Transverse colon (tissue), 4 donors: Measurements from ENCODE around the gene CELA2A. TPM values are rescaled to one million over a fixed set of nuclear protein-coding genes. Genes with fewer than 3 reads are reported as not detected.
"Not testable (repeated sequence)": the region's sequence is repeated elsewhere in the genome, so short reads cannot be mapped to it uniquely, and the experiment has no call there.

Experiments used
- DNase-seq: peaks from one replicate; pipeline ENCODE4 v3.0.0-alpha.2; 2019
- H3K27ac ChIP-seq, 4 donors: fragments of 200-600 bp; sonication (generic); 2 replicates each; pipeline ENCODE4 v1.5.1; 2016 to 2018; ENCODE audit warnings: inconsistent platforms in 4 of 4
- H3K27me3 ChIP-seq: fragments of 200-600 bp; sonication (generic); 2 replicates; pipeline ENCODE4 v1.5.1; 2017; ENCODE audit warnings: inconsistent platforms
- H3K36me3 ChIP-seq, 4 donors: fragments of 200-600 bp; sonication (generic); 2 replicates each; pipeline ENCODE4 v1.5.1; 2017 to 2019; ENCODE audit warnings: inconsistent platforms in 4 of 4
- H3K4me1 ChIP-seq, 4 donors: fragments of 200-600 bp; sonication (generic); 2 replicates each; pipeline ENCODE4 v1.5.1; 2017 to 2020; ENCODE audit warnings: inconsistent platforms in 4 of 4
- H3K4me3 ChIP-seq, 4 donors: fragments of 200-600 bp; sonication (generic); 1 replicate in 1 of 4; 2 replicates in 3 of 4; pipeline versions ENCODE4 v1.5.1 to v1.6.1; 2017 to 2019; ENCODE audit warnings: inconsistent platforms in 4 of 4
- H3K9me3 ChIP-seq, 2 donors: fragments of 200-600 bp; sonication (generic); 2 replicates each; pipeline ENCODE4 v1.5.1; 2017 to 2019; ENCODE audit warnings: inconsistent platforms in 2 of 2
- EP300 ChIP-seq: sonication (generic); formaldehyde crosslinking; IDR thresholded peaks from one replicate; pipeline ENCODE4 v1.6.1; 2017; ENCODE audit warnings: antibody characterized with exemption, low read depth
- POLR2A ChIP-seq: fragments of 450-650 bp; IDR thresholded peaks from one replicate; pipeline ENCODE4 v1.6.1; 2016; ENCODE audit warnings: antibody characterized with exemption, mild to moderate bottlenecking, moderate library complexity
- POLR2AphosphoS5 ChIP-seq, 3 donors: sonication (generic); formaldehyde crosslinking; IDR thresholded peaks; one replicate each; pipeline ENCODE4 v1.6.1; 2016; ENCODE audit warnings: antibody characterized with exemption in 3 of 3
- WGBS, 2 donors: methylation state at CpG; one replicate each; pipeline ENCODE4 v1.1.5; 2018; ENCODE audit warnings: low coverage in 1 of 2; 5-methylcytosine and 5-hydroxymethylcytosine counted together
- in situ Hi-C, 4 donors: fragments of 200-750 bp; cut with MboI; loops; one replicate each; pipeline versions ENCODE4 v1.15.0 to v1.15.1; 2017; ENCODE audit warnings: low sequenced_read_pairs in 3 of 4, low pct_ligation_motif_present in 1 of 4, low pct_unique_long_range_greater_than_20kb in 1 of 4
- intact Hi-C: fragments of 100-400 bp; cut with DNase I; formaldehyde crosslinking; loops from one replicate; pipeline ENCODE4 v1.15.1; 2023; ENCODE audit warnings: low total_unique reads
- total RNA-seq, 4 donors: library from RNA; depleted of rRNA; stranded (reverse); fragments of >200 nt; gene quantifications; one replicate each; pipeline ENCODE4 v1.1.0, GENCODE V29; 2016
- TF ChIP-seq, protein P1 (sequence below), 5 experiments: fragments of 200-600 bp in 3 of 5; fragments of 450-650 bp in 2 of 5; sonication (generic) in 3 of 5; IDR thresholded peaks; 1 replicate in 2 of 5; 2 replicates in 3 of 5; pipeline ENCODE4 v1.5.1; 2016 to 2017; ENCODE audit warnings: antibody characterized with exemption in 5 of 5, inconsistent platforms in 3 of 5, mild to moderate bottlenecking in 2 of 5, moderate library complexity in 1 of 5

CELA2A gene
- total RNA-seq, 4 donors from 2014 or later: not detected

DNA sequence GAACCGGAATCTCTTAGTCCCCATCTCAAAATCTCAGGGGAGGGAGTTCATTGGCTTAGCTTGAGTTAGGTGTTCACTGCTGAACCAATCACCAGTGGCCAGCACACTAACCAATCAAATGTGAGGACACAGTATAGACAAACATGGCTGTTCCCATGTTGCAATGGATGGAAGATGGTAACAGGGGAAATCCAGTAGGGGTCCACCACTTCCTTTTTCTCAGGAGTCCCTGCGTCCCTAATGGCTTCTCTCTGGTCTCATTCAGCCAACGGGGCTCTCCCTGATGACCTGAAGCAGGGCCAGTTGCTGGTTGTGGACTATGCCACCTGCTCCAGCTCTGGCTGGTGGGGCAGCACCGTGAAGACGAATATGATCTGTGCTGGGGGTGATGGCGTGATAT lies 29.1 kb downstream of the CELA2A start:
- H3K9me3 ChIP-seq: no peaks in the 10 kb centered on the region
- H3K4me1 ChIP-seq: no peaks in the 10 kb centered on the region
- no peak overlapping the region for H3K27ac ChIP-seq
- in situ Hi-C loops: no loop called here
- TF ChIP-seq POLR2AphosphoS5 (IDR thresholded peaks at IDR 0.05) (no peak), POLR2A (no peak), EP300 (no peak)
- TF ChIP-seq, protein P1, sequence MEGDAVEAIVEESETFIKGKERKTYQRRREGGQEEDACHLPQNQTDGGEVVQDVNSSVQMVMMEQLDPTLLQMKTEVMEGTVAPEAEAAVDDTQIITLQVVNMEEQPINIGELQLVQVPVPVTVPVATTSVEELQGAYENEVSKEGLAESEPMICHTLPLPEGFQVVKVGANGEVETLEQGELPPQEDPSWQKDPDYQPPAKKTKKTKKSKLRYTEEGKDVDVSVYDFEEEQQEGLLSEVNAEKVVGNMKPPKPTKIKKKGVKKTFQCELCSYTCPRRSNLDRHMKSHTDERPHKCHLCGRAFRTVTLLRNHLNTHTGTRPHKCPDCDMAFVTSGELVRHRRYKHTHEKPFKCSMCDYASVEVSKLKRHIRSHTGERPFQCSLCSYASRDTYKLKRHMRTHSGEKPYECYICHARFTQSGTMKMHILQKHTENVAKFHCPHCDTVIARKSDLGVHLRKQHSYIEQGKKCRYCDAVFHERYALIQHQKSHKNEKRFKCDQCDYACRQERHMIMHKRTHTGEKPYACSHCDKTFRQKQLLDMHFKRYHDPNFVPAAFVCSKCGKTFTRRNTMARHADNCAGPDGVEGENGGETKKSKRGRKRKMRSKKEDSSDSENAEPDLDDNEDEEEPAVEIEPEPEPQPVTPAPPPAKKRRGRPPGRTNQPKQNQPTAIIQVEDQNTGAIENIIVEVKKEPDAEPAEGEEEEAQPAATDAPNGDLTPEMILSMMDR (IDR thresholded peaks at IDR 0.05): no peak
- no peak for DNase-seq
- H3K36me3 ChIP-seq: no peaks in the 10 kb centered on the region
- WGBS, 2 donors: 92% methylated on average over 6 of the region's 6 CpGs; no CpG with 5 or more reads in 1 of the 2 donors
- H3K4me3 ChIP-seq: no peak overlapping the region
- H3K27me3 ChIP-seq: no peaks in the 10 kb centered on the region
- intact Hi-C loops: loop anchor here (2.0 kb wide), 1 partner anchor 27 kb away; no protein-coding TSS in a partner anchor

DNA sequence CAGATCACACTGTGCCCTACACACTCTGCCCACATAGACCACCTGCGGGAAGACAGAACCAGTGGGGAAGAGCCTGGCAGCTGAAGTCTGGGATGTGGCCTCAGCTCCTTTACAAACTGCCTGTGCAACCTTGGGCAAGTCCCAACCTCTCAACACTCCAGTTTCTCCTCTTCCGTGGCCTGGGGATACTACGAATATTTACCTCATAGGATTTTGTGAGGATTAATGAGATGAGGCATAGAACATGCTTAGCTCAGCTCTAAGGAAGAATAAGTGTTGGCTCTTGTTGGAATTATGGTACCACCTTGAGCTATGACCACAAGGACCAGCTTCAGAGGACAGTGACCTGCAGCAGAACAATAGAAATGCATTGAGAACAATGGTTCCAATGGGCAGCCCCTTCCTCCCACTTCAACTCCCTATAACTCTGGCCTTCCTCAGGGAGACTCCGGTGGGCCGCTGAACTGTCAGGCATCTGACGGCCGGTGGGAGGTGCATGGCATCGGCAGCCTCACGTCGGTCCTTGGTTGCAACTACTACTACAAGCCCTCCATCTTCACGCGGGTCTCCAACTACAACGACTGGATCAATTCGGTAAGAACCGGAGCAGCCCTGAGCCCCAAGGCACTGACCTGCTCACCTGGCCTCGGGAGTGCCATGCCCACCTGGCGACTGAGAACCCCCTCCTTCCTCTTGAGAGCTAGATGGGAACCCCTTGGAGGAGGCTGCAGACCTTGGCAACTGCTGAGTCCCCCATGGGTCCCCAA lies 30.5 kb downstream of the CELA2A start:
- DNase-seq, H3K4me3 ChIP-seq, H3K9me3 ChIP-seq, in situ Hi-C loops, H3K36me3 ChIP-seq, H3K27me3 ChIP-seq, H3K4me1 ChIP-seq, H3K27ac ChIP-seq: not testable (repeated sequence)
- 98% methylated on average over 17 of the region's 17 CpGs; no CpG with 5 or more reads in 1 of the 2 donors for WGBS, 2 donors
- intact Hi-C loops: loop anchor here (2.0 kb wide), 1 partner anchor 26 kb away; no protein-coding TSS in a partner anchor

DNA sequence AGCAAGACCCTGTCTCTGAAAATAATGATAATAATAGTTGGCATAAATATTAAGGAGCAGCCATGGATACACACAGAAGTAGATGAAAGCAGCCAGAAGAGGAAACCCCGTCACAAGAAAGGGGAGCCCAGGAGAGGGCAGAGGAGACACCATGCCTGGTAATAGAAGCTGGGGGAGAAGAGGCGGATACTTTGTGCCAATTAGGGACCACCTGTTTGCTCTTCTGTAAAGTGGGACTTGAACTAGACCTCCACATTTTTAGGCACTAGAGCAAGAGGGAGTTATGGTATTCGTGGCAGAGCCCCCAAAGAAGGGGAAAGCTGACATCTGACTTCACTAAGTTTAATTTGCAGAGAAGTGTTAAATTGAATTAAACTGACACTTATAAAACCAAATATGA lies 31.8 kb downstream of the CELA2A start:
- H3K9me3 ChIP-seq: no peaks in the 10 kb centered on the region
- intact Hi-C loops (no loop called here), in situ Hi-C loops (no loop called here)
- no peak for DNase-seq
- peaks cover 0 to 10% (median 0%) of the 10 kb centered on the region in 4 donors for H3K36me3 ChIP-seq
- TF ChIP-seq, protein P1 (IDR thresholded peaks at IDR 0.05): no peak
- TF ChIP-seq POLR2A (no peak), EP300 (no peak), POLR2AphosphoS5 (IDR thresholded peaks at IDR 0.05) (no peak)
- H3K4me3 ChIP-seq: no peak overlapping the region
- WGBS, 2 donors: 63 to 92% methylated on average over 1 to 3 of the region's 3 CpGs
- H3K4me1 ChIP-seq: no peaks in the 10 kb centered on the region
- no peaks in the 10 kb centered on the region for H3K27me3 ChIP-seq
- H3K27ac ChIP-seq: no peak overlapping the region

DNA sequence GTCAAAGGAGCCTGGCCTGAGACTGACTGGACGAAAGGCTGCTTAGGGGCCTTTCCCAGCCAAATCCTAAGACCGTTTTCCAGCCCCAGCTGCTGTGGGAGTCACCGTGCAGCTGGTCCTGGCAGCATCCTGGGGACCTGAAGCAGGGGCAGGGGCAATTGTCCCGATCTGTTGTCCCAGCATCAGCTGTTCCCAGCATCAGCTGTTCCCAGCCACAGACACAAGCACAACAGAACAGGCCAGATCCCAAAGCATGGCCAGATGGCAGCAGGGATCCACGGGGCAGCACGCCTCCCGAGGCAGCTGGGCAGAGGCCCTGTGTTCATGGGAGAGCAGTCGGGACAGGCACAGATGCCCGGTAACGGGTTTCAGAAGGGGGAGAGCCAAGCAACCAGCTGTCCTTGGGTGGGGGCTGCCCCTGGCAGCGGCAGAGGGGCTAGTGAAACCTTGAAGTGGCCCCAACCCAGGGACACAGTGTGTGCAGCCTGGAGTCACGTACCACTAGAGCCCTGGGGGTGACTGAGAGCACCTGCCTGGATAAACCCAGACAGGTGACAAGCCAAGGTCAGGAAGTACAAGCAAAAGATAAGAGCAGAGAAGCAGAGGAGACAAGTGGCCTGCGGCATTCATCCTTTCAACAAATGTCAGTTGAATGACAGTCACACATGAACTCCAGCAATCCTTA lies 32.7 kb downstream of the CELA2A start:
- no peak overlapping the region for H3K4me3 ChIP-seq
- no peak overlapping the region for H3K27ac ChIP-seq
- H3K27me3 ChIP-seq: no peaks in the 10 kb centered on the region
- in situ Hi-C loops (no loop called here), intact Hi-C loops (no loop called here)
- H3K36me3 ChIP-seq: peaks cover 0 to 18% (median 2%) of the 10 kb centered on the region in 4 donors
- TF ChIP-seq, protein P1 (IDR thresholded peaks at IDR 0.05): no peak
- TF ChIP-seq EP300 (no peak), POLR2AphosphoS5 (IDR thresholded peaks at IDR 0.05) (no peak), POLR2A (no peak)
- DNase-seq: no peak
- WGBS, 2 donors: 92 to 100% methylated on average over 1 to 13 of the region's 13 CpGs
- H3K4me1 ChIP-seq: no peaks in the 10 kb centered on the region
- H3K9me3 ChIP-seq: no peaks in the 10 kb centered on the region

DNA sequence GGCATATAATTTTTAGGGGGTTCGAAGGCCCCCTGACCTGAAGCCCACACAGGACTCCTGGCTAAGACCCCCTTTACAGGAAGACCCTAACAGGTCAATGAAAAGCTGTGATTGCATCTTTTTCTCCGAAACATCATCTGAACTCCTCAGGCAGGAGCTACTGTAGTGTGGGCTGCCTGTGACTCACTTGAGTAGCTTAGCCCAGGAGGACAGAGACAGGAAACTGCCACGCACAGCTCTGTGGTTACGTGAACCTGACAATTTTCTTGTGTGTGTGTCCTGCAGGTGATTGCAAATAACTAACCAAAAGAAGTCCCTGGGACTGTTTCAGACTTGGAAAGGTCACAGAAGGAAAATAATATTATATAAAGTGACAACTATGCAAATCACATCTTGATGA lies 34.5 kb downstream of the CELA2A start:
- H3K9me3 ChIP-seq, H3K4me1 ChIP-seq, DNase-seq, intact Hi-C loops, H3K4me3 ChIP-seq, H3K27ac ChIP-seq, H3K27me3 ChIP-seq, in situ Hi-C loops: not testable (repeated sequence)
- peaks cover 0 to 18% (median 3%) of the 10 kb centered on the region in 4 donors for H3K36me3 ChIP-seq
- WGBS, 2 donors: 82 to 100% methylated on average over 1 to 4 of the region's 4 CpGs
